OCI-LY1 (cell line): ENCODE results near the gene ANXA6.

Experiments
- H2AFZ ChIP-seq: fragments of 200-600 bp; sonication (generic), shearing (Covaris generic); 2 replicates; pipeline ENCODE4 v1.6.0; 2014; ENCODE audit warnings: antibody characterized with exemption, mild to moderate bottlenecking, low read length
- H3F3A ChIP-seq: fragments of 200-600 bp; sonication (generic), shearing (Covaris generic); 2 replicates; pipeline ENCODE4 v1.6.0; 2014; ENCODE audit warnings: mild to moderate bottlenecking, antibody characterized with exemption, low read length, moderate library complexity; ENCODE audit not compliant: insufficient read depth
- H3K27ac ChIP-seq: fragments of 200-600 bp; sonication (generic); 2 replicates; pipeline ENCODE4 v1.5.1; 2014; ENCODE audit warnings: low read length, mixed run types, mild to moderate bottlenecking, low read depth; ENCODE audit not compliant: poor library complexity, severe bottlenecking
- H3K27me3 ChIP-seq: fragments of 200-600 bp; sonication (generic); 2 replicates; pipeline ENCODE4 v1.6.0; 2014; ENCODE audit warnings: antibody characterized with exemption, mild to moderate bottlenecking, low read length, moderate library complexity; ENCODE audit not compliant: insufficient read depth
- H3K36me3 ChIP-seq: fragments of 200-600 bp; sonication (generic); 2 replicates; pipeline ENCODE4 v1.6.1; 2014; ENCODE audit warnings: mild to moderate bottlenecking, antibody characterized with exemption, low read length, moderate library complexity, mixed read lengths; ENCODE audit not compliant: insufficient read depth
- H3K4me1 ChIP-seq: fragments of 200-600 bp; sonication (generic); 2 replicates; pipeline ENCODE4 v1.5.1; 2014; ENCODE audit warnings: mild to moderate bottlenecking, low read length, moderate library complexity; ENCODE audit not compliant: insufficient read depth, severe bottlenecking
- H3K4me2 ChIP-seq: fragments of 200-600 bp; sonication (generic), shearing (Covaris generic); 2 replicates; pipeline ENCODE4 v1.6.1; 2014; ENCODE audit warnings: low read length
- H3K4me3 ChIP-seq: fragments of 200-600 bp; sonication (generic); 2 replicates; pipeline ENCODE4 v1.5.1; 2014; ENCODE audit warnings: low read length, low read depth, mild to moderate bottlenecking, mixed read lengths; ENCODE audit not compliant: poor library complexity, severe bottlenecking
- H3K79me2 ChIP-seq: fragments of 200-600 bp; shearing (Covaris generic); 2 replicates; pipeline ENCODE4 v1.6.1; 2016; ENCODE audit warnings: mixed run types, low read length, mixed read lengths; ENCODE audit not compliant: insufficient read depth
- H3K9ac ChIP-seq: fragments of 200-600 bp; sonication (generic), shearing (Covaris generic); 2 replicates; pipeline ENCODE4 v1.6.1; 2014; ENCODE audit warnings: mild to moderate bottlenecking, low read length, mixed read lengths
- H3K9me2 ChIP-seq: fragments of 200-600 bp; sonication (generic), shearing (Covaris generic); 2 replicates; pipeline ENCODE4 v1.6.1; 2014; ENCODE audit warnings: low read depth, mild to moderate bottlenecking, low read length, mixed read lengths
- H3K9me3 ChIP-seq: fragments of 200-600 bp; shearing (Covaris generic); 2 replicates; pipeline ENCODE4 v1.6.1; 2014; ENCODE audit warnings: low read length, mixed read lengths
- H4K20me1 ChIP-seq: fragments of 200-600 bp; sonication (generic), shearing (Covaris generic); 2 replicates; pipeline ENCODE4 v1.6.0; 2016; ENCODE audit warnings: mild to moderate bottlenecking, low read length; ENCODE audit not compliant: insufficient read depth
- EZH2 ChIP-seq: fragments of 200-600 bp; sonication (generic), shearing (Covaris generic); IDR thresholded peaks from 2 replicates; pipeline ENCODE4 v1.8.0; 2017; ENCODE audit warnings: borderline replicate concordance, mixed run types, mild to moderate bottlenecking, antibody characterized with exemption, low read length, moderate library complexity, mixed read lengths
- TF ChIP-seq, protein P1 (sequence below): fragments of 200-600 bp; sonication (generic), shearing (Covaris generic); IDR thresholded peaks from 2 replicates; pipeline ENCODE4 v1.5.1; 2017; ENCODE audit warnings: mild to moderate bottlenecking, antibody characterized with exemption, low read length, moderate library complexity, mixed read lengths

ANXA6 gene

GRCh38 chr5:151053796-151054462 is 103.7 kb downstream of the ANXA6 start:
- H3K4me1 ChIP-seq, result peaks cover 17% of the 10 kb centered on the region
- H3F3A ChIP-seq, result no peaks in the 10 kb centered on the region
- H3K9ac ChIP-seq, result no peak overlapping the region
- no peaks in the 10 kb centered on the region for H3K79me2 ChIP-seq
- H3K36me3 ChIP-seq, result peaks cover 93% of the 10 kb centered on the region
- H2AFZ ChIP-seq, result no peak overlapping the region
- H3K9me2 ChIP-seq, result no peaks in the 10 kb centered on the region
- no peaks in the 10 kb centered on the region for H3K9me3 ChIP-seq
- TF ChIP-seq EZH2, result no peak
- H3K27me3 ChIP-seq, result no peaks in the 10 kb centered on the region
- peak overlapping the region; percentile 7 for H3K27ac ChIP-seq
- no peak overlapping the region for H3K4me3 ChIP-seq
- no peaks in the 10 kb centered on the region for H4K20me1 ChIP-seq
- H3K4me2 ChIP-seq, result no peak overlapping the region

DNA sequence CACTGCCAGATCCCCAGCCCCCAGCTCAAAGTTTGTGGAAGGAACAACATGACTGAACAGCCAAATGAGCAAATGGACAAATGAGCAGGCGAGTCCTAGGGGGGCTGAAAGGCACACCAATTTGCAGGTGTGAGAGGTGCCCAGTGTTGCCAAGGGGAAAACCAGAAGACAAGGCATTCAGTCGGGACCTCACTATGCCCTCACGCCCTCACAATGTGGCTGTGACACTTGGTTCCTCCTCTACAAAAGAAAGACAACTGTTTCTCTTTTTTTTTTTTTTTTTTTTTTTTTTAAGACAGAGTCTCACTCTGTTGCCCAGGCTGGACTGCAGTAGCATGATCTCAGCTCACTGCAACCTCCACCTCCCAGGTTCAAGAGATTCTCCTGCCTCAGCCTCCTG is 104.7 kb downstream of the ANXA6 start:
- H3K4me2 ChIP-seq, result no peak overlapping the region
- TF ChIP-seq, protein P1, sequence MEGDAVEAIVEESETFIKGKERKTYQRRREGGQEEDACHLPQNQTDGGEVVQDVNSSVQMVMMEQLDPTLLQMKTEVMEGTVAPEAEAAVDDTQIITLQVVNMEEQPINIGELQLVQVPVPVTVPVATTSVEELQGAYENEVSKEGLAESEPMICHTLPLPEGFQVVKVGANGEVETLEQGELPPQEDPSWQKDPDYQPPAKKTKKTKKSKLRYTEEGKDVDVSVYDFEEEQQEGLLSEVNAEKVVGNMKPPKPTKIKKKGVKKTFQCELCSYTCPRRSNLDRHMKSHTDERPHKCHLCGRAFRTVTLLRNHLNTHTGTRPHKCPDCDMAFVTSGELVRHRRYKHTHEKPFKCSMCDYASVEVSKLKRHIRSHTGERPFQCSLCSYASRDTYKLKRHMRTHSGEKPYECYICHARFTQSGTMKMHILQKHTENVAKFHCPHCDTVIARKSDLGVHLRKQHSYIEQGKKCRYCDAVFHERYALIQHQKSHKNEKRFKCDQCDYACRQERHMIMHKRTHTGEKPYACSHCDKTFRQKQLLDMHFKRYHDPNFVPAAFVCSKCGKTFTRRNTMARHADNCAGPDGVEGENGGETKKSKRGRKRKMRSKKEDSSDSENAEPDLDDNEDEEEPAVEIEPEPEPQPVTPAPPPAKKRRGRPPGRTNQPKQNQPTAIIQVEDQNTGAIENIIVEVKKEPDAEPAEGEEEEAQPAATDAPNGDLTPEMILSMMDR, result no peak
- TF ChIP-seq EZH2, result no peak
- no peaks in the 10 kb centered on the region for H3K79me2 ChIP-seq
- no peak overlapping the region for H2AFZ ChIP-seq
- no peaks in the 10 kb centered on the region for H3K9me3 ChIP-seq
- H3K9ac ChIP-seq, result no peak overlapping the region
- no peaks in the 10 kb centered on the region for H4K20me1 ChIP-seq
- H3K9me2 ChIP-seq, result no peaks in the 10 kb centered on the region
- peak overlapping the region; percentile 62 for H3K27ac ChIP-seq
- no peaks in the 10 kb centered on the region for H3F3A ChIP-seq
- no peak overlapping the region for H3K4me3 ChIP-seq
- peaks cover 93% of the 10 kb centered on the region for H3K36me3 ChIP-seq
- no peaks in the 10 kb centered on the region for H3K27me3 ChIP-seq
- H3K4me1 ChIP-seq, result peaks cover 12% of the 10 kb centered on the region

GRCh38 chr5:151051931-151052608 is 105.5 kb downstream of the ANXA6 start:
- peak overlapping the region; percentile 16; the same call in 1 of the 2 replicates for H3K9ac ChIP-seq
- peak overlapping the region; percentile 62 for H3K27ac ChIP-seq
- no peak overlapping the region for H3K4me3 ChIP-seq
- H3K9me3 ChIP-seq, result no peaks in the 10 kb centered on the region
- peaks cover 93% of the 10 kb centered on the region for H3K36me3 ChIP-seq
- peak overlapping the region; percentile 10; the same call in 1 of the 2 replicates for H3K4me2 ChIP-seq
- no peaks in the 10 kb centered on the region for H3F3A ChIP-seq
- no peaks in the 10 kb centered on the region for H3K79me2 ChIP-seq
- no peak overlapping the region for H2AFZ ChIP-seq
- H3K9me2 ChIP-seq, result no peaks in the 10 kb centered on the region
- no peaks in the 10 kb centered on the region for H3K27me3 ChIP-seq
- H3K4me1 ChIP-seq, result peaks cover 12% of the 10 kb centered on the region
- H4K20me1 ChIP-seq, result no peaks in the 10 kb centered on the region
- TF ChIP-seq, protein P1, result no peak
- TF ChIP-seq EZH2, result no peak
